HG03097 (cell line): ENCODE results near the gene MMP23B.

Experiments used
- ATAC-seq: cut with Tn5 transposase; IDR thresholded peaks from one replicate; pipeline ENCODE4 v1.9.1; 2021; ENCODE audit not compliant: unreplicated experiment, low FRiP score

MMP23B gene

DNA sequence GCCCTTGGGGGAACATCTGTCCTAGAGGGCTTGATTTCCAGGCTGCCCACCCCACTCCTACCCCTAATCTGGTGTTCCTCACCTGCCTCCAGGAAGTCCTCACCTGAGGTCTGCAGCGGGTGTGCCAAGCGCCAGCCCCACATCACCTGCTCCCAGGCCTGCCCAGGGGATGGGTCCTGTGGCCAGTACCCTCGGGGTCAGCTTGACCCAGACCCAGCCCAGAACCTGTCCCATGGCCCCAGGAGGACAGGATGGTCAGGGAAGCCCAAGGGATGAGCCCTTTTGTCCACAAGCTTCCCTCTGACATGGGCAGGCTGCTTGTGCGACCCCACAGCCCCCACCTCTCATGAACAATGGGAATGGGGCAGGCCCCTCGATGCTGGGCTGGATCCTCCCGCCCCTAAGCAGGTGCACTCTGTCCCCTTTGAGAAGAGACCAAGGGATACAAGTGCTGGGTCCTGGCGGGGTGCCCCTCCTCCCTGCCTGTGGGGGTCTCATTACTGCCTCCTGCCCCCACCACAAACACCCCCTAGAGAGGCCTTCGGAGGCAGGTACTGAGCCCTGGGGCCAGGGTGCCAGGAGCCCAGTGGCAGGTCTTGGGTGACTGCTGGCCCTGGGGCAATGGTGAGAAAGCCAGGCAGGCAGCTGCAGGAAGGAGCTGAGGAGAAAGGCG is 13.4 kb upstream of the MMP23B start:
- ATAC-seq = no peak

DNA sequence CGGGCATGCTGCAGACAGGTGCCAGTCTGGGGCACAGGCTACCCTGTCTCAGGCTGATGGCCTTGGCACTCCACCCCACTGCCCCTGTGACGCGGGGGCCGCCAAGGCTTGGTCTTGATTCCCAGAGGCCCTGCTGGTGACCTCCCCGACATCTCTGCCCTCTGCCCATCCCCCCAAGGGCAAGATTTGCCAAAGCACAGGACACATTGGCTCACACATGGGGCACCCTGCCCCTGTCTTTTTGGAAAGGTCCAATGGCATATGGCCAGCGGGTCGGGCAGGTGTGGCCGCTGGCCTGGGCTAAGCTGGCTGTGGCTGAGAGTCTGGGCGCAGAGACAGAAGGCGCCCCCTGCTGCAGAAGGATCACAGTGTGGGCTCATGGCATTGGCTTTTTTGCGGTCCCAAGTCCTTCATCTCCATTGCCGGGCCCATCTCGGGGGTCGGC is 12.0 kb upstream of the MMP23B start:
- no peak for ATAC-seq

DNA sequence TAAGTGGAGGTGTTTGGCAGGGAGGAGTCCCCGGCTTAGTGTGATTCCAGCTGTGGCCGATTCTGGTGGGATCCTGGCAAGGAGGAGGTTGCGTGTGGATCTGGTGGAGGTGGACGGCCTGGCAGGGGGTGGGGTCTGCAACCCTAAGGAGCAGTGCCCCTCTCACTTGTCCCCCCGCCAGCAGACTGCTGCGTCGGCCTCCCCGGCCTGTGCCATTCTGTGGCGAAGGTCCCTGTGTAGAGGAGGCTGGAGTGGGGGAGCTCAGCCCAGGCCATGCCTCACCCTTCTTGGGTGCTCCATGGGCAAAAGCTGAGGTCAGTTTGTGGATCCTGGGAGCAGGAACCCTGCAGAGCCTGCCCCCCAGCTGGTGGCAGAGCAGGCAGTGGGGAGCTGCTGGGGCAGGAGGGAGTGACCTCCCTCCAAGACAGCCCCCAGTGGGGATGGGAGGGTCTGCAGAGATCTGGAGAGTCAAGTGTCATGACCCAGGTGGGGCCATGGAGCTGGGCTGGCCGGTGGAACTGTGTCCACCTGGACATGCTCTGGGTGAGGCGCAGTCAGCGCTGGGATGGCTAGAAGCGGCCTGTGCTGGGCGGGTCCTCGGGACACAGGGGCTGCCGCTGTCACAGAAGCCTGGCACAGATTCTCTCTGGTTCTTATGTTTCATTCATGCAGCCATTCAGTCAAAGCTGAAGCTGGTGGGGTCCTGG is 11.4 kb upstream of the MMP23B start:
- no peak for ATAC-seq

DNA sequence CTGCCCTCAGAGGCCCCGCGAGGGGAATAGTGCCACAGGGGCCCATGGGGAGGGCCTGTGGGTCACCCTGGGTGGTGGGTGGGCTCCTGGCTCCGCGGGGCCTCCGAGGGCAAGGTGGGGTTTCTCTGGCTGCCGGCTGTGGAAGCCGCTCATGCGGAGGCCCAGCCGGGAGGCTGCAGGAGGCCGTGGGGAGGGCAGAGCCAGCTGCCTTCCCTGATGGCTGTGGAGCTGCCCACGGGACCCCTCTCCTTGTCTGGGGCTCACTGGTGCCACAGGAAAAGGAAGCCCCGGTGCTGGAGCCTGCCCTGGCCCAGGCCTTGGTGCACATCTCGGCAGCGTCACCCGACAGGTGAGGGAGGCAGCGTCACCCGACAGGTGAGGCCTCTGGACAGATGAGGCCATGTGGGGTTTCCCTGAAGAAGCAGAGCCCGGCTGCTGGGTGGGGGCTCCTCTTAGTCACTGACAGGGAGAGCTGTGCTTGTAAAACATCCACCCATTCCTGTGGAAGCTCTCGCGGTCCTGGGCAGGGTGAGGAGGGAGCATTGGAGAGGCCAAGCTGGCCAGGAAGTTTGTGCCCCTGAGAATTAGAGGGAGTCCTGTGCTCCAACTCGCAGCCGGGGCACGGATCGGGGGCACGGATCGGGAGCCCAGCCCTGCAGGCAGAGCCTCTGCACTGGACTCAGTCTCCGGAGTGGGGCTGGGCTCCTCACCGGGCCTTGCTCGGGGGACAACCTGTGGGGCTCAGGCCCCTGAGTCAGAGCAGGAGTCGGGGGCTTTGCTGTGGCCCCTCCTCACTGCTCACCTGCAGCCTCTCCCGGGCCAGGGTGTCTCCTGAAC is 10.6 kb upstream of the MMP23B start:
- ATAC-seq = no peak

DNA sequence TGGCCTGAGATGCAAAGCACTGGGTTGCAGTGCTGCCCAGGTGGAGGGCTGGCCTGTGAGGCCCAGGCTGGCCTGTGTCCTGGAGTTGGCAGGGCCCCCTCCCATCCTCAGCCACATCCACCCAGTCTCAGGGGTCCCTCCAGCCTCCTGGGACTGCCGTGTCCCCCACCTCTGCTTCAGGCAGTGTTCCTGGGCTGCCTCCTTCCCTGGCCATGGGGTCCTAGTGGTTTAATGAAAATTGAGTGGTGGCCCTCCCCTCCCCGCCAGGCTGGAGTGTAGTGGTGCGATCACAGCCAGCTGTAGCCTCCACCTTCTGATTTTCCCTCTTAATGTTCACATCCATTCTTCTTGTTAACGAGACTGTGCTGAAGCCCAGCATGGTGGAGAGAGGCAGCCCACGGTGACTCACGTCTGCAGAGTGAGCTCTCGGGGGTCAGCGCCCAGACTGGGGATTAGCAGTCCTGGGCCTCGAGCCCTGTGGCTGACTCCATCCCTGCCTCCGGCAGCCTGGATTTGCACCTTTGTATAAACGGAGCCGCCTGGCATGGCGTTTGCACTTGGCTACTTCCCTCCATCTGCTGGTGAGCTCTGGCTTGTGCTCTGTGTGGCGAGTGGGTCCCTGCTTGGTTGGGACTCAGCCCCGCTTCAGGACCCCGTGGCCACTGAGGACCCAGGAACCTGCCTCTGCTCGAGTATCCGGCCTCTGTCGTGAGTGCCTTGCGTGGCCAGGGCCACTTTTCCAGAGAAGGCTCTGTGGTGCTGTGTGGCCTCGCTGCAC is 9.8 kb upstream of the MMP23B start:
- no peak for ATAC-seq

DNA sequence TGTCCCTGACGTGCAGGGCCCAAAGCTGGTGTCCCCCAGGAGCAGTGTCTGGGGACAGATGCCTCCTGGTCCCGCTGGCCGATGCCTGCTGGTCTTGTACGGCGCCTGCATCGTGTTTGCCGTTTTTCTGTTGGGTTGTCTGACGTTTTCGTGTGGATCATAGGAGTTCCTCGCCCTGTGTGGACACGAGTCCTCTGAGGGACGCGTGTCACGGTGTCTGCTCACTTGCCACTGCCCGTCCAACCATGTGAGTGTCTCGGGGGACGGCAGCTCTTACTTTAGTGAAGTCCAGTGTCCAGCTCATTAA is 9.2 kb upstream of the MMP23B start:
- ATAC-seq = no peak

DNA sequence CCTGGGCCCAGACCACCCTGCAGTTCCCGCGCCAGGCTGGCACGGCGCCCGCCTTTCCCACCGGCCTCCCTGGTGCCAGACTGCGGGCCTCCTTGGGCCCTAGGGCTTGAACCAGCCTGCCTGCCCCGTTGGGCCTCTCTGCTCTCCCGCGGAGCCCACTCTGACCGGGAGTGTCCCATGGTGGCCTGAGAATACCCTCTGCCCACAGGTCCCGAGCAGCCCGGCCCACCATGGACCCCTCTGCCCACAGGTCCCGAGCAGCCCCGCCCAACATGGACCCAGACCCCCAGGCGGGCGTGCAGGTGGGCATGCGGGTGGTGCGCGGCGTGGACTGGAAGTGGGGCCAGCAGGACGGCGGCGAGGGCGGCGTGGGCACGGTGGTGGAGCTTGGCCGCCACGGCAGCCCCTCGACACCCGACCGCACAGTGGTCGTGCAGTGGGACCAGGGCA is 8.8 kb upstream of the MMP23B start:
- ATAC-seq = no peak

DNA sequence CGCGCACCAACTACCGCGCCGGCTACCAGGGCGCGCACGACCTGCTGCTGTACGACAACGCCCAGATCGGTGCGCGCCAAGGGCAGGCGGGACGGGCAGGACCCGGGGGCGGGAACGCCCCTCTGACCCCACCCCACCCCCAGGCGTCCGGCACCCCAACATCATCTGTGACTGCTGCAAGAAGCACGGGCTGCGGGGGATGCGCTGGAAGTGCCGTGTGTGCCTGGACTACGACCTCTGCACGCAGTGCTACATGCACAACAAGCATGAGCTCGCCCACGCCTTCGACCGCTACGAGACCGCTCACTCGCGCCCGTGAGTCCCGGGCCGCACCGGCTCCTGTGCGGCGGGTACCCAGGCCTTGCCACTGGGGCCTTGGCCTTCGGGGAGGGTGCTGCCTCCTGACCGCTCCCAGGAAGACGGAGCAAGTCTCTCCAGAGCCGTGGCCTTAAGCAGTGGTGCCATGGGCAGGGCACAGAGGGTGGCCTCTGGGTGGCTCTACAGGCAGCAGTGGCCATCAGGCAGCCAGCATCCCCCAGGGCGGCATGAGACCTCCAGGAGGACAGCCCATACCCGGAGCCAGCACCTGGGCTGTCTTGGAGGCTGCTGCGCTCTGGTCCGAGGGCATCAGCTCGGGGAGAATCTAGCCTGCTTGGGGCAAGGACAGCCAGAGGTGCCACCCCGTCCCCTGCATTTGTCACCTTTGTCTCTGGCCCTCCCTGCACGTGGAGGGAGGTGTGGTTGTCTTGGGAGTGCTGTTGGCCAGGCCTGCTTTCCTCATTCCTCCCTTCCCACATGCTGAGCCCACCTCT is 8.1 kb upstream of the MMP23B start:
- ATAC-seq = no peak

DNA sequence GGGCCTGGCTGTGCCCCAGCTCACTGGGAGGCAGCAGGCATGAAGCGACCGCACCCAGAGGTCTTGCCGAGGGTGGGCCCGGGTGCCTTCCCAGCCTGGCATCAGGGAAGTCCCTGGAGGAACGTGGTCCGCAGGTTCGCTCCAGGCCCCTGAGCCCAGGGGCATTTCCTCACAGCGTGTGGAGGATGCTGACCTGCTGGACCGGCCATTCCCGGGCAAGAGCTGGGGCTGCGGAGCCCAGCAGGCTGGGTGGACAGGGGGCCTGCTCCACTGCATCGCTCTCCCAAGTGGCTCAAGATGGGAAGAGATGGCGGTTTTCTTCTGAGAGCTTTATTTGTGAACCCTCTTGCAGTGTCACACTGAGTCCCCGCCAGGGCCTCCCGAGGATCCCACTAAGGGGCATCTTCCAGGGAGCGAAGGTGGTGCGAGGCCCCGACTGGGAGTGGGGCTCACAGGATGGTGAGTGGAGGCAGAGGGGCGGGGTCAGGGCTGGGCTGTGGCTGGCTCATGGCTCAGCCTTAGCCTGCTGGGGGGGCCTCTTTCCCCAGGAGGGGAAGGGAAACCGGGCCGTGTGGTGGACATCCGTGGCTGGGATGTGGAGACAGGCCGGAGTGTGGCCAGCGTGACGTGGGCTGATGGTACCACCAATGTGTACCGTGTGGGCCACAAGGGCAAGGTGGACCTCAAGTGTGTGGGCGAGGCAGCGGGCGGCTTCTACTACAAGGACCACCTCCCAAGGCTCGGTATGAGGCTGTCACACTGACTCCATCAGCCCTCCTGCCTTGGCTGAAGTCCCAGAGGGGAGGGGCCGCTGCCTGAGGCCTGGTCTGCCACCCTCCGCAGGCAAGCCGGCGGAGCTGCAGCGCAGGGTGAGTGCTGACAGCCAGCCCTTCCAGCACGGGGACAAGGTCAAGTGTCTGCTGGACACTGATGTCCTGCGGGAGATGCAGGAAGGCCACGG is 7.2 kb upstream of the MMP23B start:
- ATAC-seq = no peak

DNA sequence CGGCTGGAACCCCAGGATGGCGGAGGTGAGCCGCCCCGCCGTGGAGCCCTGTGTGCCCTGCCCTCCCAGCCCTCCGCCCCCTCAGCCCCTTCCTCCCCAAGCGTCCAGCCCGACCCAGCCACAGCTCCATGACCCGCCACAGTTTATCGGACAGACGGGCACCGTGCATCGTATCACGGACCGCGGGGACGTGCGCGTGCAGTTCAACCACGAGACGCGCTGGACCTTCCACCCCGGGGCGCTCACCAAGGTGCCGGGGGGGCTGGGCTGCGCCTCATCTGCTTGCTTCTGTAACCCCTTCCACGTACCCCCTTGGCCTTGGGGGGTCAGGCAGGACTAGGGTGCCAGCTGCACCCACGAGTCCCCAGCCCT is 6.6 kb upstream of the MMP23B start:
- no peak for ATAC-seq

DNA sequence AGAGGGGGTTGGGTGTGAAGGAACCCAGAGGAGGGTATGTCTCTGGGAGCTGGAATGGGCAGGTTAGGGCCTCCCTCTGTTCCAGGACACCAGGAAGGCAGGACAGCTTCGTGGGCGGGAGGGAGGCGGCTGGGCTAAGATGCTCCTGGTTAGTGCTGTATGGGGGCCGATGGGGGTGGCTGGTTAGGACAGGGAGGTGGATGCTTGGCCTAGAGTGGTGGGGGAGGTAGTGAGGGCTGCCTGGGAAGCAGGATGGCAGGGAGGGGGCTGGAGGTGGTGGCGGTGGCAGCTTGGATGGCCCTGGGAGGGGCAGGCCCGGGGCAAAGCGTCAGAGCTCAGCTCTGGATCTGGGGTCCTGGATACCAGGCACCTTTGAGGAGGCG is 6.2 kb upstream of the MMP23B start:
- no peak for ATAC-seq

DNA sequence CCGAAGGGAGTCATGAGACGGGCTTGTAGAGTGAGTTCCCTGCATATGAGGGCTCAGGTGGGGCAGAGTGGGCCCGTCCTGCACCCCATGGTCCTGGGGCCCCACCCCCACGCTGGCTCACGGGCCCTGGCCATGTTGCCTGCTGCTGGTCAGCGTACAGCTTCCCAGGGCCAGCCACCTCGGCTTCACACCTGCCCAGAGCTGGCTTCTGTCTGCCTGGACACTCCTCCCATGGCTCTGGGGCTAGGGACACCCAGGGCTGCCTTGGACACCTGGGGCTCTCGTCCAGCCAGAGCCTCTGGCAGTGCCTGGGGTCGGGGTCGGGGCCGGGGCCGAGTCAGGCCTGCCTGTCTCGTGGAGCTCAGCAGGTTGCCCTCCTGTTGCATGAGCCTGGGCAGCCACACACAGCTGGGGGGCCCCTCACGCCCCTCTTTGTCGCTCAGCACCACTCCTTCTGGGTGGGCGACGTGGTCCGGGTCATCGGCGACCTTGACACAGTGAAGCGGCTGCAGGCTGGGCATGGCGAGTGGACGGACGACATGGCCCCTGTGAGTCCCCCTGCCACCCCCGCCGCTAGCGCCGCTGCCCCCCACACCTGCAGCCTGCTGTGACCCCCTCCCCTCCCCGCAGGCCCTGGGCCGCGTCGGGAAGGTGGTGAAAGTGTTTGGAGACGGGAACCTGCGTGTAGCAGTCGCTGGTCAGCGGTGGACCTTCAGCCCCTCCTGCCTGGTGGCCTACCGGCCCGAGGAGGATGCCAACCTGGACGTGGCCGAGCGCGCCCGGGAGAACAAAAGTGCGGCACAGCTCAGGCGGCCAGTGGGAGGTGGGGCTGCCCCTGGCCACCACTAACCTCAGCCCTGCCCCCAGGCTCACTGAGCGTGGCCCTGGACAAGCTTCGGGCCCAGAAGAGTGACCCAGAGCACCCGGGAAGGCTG is 5.5 kb upstream of the MMP23B start:
- ATAC-seq = no peak

DNA sequence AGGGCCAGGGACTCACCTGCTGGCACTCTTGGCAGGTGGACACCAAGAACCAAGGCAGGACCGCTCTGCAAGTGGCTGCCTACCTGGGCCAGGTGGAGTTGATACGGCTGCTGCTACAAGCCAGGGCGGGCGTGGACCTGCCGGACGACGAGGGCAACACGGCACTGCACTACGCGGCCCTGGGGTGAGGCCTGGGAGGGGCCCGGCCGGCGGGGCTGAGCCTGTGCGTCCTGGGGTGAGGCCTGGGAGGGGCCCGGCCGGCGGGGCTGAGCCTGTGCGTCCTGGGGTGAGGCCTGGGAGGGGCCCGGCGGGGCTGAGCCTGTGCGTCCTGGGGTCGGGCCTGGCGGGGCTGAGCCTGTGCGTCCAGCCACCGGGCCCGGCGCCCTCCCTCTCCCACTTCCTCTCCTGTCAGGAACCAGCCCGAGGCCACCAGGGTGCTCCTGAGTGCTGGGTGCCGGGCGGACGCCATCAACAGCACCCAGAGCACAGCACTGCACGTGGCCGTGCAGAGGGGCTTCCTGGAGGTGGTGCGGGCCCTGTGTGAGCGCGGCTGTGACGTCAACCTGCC is 4.6 kb upstream of the MMP23B start:
- no peak for ATAC-seq

DNA sequence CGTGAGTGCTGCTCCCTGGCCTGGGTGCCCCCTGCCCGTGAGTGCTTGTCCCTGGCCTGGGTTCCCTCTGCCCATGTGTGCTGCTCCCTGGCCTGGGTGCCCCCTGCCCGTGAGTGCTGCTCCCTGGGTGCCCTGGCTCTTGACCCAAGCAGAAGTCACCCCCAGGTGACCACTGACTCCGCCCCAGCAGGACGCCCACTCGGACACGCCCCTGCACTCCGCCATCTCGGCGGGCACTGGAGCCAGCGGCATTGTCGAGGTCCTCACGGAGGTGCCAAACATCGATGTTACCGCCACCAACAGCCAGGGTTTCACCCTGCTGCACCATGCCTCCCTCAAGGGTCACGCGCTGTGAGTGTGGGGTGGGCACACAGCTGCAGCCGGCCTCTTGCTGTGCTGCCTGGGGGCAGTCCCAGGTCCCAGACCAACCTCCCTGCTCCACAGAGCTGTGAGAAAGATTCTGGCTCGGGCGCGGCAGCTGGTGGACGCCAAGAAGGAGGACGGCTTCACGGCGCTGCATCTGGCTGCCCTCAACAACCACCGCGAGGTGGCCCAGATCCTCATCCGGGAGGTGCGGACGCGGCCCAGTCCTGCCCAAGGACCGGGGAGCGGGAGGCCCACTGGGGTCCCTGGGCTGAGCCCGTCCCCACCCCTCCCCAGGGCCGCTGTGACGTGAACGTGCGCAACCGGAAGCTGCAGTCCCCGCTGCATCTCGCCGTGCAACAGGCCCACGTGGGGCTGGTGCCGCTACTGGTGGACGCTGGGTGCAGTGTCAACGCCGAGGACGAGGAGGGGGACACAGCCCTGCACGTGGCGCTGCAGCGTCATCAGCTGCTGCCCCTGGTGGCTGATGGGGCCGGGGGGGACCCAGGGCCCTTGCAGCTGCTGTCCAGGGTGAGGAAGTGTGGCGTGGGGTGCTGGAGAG is 3.9 kb upstream of the MMP23B start:
- no peak for ATAC-seq

DNA sequence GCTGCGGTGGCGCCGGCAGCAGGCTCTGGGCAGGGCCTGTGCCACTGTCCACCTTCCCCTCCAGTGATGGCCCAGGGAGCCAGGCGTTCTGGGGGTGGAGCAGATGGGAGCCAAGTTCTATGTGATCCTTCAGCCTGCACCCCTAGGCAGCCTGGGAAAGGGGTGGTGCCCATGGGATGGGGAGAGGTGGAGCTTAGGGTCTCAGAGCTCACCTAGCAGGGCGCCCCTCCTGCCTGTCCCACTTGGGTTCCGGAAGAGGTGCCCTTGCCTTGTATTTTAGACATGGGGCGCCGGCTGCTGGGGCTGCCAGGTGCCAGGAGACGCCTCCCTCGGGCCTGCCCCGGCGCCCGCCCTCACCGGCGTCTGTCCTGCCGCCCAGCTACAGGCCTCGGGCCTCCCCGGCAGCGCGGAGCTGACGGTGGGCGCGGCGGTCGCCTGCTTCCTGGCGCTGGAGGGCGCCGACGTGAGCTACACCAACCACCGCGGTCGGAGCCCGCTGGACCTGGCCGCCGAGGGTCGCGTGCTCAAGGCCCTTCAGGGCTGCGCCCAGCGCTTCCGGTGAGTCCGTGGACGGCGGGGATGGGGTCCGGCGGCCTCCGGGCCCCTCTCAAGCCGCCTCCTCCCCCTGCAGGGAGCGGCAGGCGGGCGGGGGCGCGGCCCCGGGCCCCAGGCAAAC is 3.1 kb upstream of the MMP23B start:
- ATAC-seq = no peak
